HG03135 (cell line): ENCODE results near the gene LASP1.
"Not testable (repeated sequence)": the region's sequence is repeated elsewhere in the genome, so short reads cannot be mapped to it uniquely, and the experiment has no call there.

Source experiments
- ATAC-seq: cut with Tn5 transposase; IDR thresholded peaks from one replicate; pipeline ENCODE4 v1.9.1; 2021; ENCODE audit warnings: mild to moderate bottlenecking, moderate library complexity; ENCODE audit not compliant: unreplicated experiment

Gene LASP1

DNA sequence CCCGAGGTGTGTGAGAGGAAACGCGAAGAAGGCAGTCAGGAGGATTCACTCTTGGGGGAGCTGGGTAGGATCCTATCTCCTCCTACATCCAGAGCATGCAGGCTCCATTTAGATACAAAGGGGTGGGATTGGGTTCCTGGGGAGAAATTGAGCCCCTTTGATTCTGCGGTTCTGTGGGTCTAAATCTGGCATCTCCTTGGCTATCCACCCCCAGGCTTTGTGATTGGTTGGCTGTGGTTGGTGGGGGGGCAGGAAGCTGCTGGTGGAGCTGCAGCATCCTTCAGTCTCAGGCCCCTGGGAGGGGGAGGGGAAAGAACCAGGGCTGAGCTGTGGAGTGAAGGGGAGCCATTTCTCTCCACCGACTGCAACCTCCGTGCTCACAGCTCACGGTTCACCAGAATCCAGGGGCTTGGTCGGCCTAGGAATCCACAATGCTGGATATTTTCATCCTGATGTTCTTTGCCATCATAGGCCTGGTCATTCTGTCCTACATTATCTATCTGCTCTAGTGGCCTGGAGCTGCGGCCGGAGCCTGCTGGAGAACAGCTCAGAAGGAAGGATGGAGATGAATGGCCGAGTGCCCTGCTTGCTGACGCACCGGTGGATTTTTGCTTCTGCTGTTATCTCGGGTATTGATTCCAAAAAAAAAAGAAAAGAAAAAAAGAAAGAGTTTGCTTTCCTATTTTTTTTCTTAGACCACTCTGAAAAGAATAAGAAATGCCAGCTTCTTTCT lies 55.6 kb downstream of the LASP1 start, which contains the start of gene LASP1NB:
LASP1NB (plus strand) TSS at position 352 of the 733 bp plus-strand sequence.
- ATAC-seq, result no peak

DNA sequence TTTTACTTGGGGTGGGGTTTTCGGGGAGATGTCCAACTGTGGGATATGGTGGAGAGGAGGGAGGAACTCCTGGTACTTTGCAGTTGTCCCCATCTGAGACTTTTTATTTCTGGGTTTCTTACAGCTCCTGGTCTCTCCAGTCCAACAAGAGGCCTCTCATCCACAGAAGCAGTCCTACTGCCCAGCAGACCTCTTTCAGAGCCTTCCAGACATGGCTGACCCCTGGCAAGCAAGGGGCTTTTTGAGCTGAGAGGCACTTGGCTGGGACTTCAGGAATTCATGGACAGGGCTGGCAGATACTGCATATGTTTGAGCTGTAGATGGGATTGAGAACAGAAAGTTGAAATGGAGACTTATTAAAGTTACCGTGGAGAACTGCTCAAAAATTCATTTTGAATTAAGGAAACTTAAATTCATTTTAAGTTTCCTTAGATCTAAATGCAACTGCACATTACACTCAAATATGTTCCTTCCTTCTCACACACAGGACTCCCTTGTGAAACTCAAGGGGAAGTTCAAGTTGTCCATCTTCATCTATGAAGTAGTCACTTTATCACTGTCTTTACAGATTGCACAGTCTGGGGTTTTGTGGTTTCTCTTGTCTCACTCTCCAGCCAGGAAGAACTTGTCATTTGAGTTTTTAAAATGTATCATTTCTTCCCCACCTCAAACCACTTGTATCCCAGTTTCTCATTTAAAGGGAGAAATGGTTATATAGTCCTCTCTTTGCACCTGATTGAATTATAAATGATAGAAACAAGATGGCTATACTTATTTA lies 56.6 kb downstream of the LASP1 start:
- no peak for ATAC-seq

DNA sequence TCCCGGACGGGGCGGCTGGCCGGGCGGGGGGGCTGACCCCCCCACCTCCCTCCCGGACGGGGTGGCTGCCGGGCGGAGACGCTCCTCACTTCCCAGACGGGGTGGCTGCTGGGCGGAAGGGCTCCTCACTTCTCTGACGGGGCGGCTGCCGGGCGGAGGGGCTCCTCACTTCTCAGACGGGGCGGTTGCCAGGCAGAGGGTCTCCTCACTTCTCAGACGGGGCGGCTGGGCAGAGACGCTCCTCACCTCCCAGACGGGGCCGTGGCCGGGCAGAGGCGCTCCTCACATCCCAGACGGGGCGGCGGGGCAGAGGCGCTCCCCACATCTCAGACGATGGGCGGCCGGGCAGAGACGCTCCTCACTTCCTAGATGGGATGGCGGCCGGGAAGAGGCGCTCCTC lies 60.9 kb downstream of the LASP1 start:
- ATAC-seq, result not testable (repeated sequence)

DNA sequence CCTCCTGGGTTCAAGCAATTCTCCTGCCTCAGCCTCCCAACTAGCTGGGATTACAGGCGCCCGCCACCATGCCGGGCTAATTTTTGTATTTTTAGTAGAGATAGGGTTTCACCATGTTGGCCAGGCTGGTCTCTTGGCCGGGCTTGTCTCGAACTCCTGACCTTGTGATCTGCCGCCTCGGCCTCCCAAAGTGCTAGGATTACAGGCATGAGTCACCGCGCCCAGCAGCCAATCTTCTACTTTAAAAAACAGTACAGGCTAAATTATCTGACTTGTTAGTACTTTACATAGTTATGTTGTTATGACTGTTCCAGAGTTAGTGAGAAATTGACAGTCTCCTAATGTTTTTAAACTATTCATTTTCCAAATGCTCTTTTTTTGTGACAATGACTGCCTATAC lies 64.1 kb downstream of the LASP1 start:
- ATAC-seq, result not testable (repeated sequence)

DNA sequence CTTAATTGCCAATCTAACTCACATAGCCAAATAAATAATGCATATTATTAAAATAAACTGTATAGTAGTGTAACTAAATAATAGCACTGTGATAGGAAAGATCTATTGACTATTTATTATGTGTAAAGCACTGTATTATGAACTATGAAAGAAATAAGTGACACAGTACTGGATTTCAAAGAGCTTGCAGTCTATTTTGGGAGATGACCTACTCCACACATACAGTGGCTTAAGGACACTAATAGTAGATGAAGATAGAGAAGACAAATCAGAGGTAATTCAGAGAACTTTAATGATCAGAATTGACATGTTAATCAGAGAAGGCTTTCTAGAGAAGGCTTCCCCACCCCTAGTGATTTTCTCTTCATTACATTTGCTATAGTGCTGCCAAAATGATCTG lies 70.1 kb downstream of the LASP1 start:
- ATAC-seq, result no peak

DNA sequence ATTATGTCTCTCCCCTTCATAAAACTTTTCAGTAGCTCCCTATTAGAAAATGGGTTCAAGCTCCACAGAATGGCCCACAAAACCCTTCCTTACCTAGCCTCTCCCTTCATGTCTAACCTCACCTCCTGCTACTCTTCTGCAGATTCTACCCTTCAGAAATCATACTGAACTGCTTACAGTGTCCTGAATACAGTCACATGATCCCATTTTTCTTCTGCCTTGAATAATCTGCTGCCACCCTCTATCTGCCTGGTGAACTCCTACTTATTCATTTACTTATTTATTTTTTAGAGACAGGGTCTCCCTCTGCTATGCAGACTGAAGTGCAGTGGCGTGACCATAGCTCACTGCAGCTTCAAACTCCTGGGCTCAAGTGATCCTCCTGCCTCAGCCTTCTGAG lies 70.5 kb downstream of the LASP1 start:
- ATAC-seq, result no peak

DNA sequence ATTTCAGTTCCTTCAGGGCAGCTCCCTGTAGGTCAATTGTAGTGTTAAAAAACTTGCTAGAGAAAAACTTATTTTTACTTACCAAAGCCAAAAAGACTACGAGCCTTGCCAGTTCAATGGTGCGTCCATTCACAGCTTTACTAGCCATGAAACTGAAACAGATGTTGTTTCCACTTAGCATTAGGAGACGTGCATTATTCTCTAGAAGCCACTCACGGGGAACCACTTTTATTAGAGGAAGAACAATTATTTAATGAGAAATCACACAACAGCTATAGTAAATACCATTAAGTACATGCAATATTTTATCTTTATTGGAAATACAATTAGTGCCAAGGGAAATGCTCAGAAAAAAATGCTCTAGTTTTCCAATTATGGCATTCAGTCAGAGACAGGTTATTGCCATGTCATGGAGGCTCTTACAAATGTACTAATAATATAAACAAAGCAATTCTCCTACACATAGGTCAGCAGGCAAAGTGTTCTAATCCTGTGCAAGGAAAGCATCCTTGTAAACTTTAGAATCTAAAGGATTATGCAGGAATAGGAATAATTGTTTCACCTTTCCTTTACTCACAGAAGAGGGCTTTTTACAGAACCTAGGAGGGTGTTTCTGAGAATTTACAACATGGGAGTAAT lies 73.0 kb downstream of the LASP1 start:
- ATAC-seq, result no peak

DNA sequence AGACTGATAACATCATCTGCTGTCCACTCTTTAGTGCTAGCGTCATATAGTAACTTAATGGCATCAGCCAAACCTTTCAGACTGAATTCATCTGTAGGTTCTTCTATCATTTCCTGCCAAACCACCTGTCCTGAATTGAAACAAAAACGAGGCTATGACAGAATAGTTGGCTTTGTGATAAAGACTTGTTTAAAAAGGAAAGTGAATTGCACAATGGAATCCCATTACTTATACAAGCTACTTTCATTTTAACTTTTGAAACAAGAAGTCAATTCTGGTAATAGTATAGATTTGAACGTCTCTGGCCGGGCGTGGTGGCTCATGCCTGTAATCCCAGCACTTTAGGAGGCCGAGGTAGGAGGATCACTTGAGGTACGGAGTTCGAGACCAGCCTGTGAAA lies 73.7 kb downstream of the LASP1 start:
- no peak for ATAC-seq

DNA sequence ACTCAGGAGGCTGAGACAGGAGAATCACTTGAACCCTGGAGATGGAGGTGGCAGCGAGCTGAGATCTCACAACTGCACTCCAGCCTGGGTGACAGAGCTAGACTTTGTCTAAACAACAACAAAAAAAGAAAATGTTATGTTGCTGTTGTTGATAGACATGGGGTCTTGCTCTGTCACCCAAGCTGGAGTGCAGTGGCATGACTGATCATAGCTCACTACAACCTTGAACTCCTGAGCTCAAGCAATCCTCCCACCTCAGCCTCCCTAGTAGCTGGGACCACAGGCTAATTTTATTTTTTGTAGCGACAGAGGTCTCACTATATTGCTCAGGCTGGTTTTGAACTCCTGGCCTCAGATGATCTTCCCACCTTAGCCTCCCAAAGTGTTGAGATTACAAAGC lies 77.3 kb downstream of the LASP1 start:
- no peak for ATAC-seq

DNA sequence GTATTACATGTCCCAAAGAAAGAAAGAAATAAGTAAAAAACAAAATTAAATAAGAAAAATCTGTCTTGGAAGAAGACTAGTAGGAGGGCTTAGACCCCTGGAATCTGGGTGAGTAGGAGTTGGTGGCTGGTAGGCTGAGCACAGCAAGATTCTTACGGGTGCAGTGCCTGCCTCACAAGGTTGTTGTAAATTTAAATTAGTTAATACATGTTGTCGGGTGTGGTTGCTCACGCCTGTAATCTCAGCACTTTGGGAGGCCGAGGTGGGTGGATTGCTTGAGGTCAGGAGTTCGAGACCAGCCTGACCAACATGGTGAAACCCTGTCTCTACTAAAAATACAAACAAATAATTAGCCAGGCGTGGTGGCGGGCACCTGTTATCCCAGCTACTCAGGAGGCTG lies 83.9 kb downstream of the LASP1 start:
- ATAC-seq, result not testable (repeated sequence)

DNA sequence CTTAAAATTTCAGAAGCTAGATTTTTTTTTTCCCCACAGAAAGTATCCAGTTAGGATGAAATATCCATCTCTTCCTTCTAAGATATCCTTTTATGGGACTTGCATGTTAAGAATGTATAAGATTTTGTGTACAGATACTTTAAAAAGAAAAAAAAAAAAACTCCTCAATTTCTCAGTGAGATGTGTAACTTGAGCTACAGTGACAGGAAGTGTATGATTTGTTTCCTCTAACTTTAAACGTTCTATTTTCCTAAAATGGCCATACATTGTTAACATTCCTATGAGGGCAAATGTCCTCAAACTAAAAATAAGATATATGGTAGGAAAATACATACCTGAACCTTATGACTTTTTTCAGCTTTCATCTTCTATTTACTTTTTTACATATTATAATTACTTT lies 88.5 kb downstream of the LASP1 start:
- no peak for ATAC-seq

DNA sequence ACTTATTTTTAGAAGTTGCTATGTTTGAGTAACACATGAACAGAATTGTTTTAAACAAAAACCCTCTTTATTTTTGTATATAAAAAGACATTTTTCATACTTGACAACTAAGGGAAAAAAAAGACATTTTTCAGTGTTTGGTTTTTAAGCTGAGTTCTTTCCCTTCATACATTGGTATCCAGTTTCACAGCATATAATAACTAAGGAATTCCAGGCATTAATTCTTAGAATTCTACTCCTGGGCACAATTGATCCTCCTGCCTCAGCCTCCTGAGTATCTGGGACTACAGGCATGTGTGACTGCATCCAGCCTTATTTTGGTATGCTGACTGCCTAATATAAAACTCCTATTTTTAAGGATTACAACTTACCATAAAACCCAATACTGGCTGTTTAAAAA lies 88.9 kb downstream of the LASP1 start:
- ATAC-seq, result no peak

DNA sequence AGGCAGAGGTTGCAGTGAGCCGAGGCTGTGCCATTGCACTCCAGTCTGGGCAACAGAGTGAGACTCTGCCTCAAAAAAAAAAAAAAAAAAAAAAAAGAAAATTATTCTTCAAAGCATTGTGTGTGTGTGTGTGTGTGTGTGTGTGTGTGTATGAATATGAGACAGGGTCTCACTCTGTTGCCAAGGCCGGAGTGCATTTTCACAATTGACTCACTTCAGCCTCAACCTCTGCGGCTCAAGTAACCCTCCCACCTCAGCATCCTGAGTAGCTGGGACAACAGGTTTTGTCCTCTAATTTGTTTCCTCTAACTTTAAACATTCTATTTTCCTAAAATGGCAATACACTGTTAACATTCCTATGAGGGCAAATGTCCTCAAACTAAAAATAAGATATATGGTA lies 89.7 kb downstream of the LASP1 start:
- ATAC-seq, result no peak

DNA sequence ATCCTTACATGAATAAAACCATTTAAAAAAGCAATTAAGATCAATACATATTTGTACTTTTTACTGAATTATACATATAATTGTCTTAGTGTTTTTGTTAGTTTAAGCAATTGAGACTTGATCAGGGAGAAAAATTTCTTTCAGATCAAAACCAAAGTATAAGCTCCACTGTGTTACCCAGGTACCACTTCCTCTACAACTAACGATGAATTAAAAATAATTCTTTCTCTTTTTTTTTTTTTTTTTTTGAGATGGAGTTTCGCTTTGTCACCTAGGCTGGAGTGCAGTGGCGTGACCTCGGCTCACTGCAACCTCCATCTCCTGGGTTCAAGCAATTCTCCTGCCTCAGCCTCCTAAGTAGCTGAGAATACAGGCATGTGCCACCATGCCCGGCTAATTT lies 90.5 kb downstream of the LASP1 start:
- no peak for ATAC-seq

DNA sequence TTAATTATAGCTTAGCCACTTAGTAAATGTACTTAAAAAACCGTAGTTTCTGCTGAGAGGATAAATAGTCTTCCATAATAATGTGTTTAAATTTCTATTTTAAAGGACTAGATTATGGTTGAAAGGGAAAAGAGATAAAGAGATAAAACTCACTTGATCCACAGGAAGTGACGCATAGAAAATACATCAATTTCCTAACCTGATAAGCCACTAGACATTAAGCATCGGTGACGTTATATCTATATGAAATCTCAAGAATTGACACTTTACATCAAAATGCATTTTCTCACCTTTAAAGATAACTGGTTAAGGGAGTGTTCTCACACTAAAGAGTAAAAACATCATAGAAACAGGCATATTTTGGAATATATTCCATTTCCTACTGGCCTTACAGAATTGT lies 91.6 kb downstream of the LASP1 start:
- no peak for ATAC-seq

DNA sequence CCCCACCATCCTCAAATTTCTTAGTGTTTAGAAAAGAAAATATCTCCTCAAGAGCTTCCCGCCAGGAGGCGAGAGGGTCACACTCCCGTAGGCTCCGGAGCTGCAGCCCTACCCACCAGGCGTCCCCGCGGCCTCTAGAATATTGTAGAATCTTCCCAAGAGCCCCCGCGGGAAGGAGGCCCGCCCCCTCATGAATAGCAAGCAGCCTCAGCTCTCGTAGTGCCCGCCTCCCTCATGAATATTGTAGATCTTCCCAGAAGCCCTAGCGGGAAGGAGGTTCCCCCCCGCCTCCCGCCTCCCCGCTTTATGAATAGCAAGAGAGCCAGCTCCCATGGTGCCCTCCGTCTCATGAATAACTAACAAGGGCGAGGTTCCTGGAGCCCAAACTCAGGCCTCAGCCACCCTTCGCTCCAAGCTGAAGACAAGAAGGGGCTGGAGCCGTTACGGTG lies 97.5 kb downstream of the LASP1 start, which contains the start of gene FBXO47:
FBXO47 (minus strand) TSS at position 114 of the 449 bp plus-strand sequence. CDS start 4,378 bp downstream, outside the sequence.
- no peak for ATAC-seq

DNA sequence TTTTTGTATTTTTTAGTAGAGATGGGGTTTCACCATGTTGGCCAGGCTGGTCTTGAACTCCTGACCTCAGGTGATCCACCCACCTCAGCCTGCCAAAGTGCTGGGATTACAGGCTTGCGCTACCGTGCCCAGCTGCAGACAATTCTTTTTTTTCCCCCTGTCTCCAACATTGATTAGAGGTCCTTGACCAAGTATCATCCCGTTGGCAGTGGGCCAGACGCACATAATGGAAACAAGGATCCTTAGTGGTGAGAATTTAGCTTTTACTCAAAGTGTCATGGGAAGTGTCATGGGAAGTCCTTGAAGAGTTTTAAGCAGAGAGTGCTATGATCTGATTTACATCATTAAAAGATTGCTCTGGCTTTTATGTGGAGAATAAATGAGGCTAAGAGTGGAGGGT lies 99.4 kb downstream of the LASP1 start:
- ATAC-seq, result no peak

DNA sequence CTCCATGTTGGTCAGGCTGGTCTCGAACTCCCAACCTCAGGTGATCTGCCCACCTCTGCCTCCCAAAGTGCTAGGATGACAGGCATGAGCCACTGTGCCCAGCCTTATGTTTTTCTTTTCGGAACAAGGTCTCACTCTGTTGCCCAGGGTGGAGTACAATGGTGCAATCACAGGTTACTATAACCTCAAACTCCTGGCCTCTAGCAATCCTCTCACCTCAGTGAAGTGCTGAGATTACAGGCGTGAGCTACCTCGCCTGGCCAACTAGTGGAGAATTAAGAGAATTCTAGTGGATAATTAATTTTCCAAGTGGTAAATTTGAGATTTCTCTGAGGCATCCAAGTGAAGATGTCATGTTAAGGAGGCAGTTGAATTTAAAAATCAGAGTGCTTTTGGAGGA lies 100.3 kb downstream of the LASP1 start:
- no peak for ATAC-seq

DNA sequence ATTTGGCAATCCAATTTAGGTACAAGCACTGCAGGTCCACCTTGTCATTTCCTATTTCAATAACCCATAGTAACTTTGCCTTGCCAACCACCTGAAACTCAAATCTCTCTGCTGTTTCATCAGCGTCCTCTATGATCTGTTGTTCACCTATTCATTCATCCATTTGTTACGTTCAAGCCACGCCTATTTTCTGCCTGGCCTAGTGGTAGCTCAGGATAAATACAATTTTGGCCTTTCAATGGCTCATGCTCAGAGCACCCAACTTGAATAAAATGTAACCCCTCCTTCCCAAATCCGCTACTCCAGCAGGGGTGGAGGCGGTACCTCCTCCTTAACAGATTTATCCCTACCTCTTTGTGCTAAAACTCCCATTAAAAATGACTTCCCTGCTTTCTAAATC lies 100.9 kb downstream of the LASP1 start:
- ATAC-seq, result no peak
